NCI-H1417 treated with DMSO at 0.1 percent for 48 hours (cell line): Measurements from ENCODE around the gene RPRM.
A peak's percentile ranks its signal among the peaks of the same experiment; 100 is the strongest.
"Not testable (repeated sequence)": the region's sequence is repeated elsewhere in the genome, so short reads cannot be mapped to it uniquely, and the experiment has no call there.

ENCODE experiments used
- DNase-seq: peaks from one replicate; lab custom pipeline; 2025; lab: John Stamatoyannopoulos, UW

Gene RPRM

GRCh38 chr2:153478289-153479261, at the start of gene RPRM:
TSS of gene RPRM (minus strand) at chr2:153478762. CDS start at chr2:153478565, 197 bp downstream.
- DNase-seq: peak; percentile 50

GRCh38 chr2:153519257-153519875, 40.8 kb upstream of the RPRM start:
- no peak for DNase-seq

- no peak for DNase-seq
Measured at GRCh38 chr2:153512331-153512730, 33.8 kb upstream of the RPRM start.

GRCh38 chr2:153510996-153511395, 32.4 kb upstream of the RPRM start:
- no peak for DNase-seq

GRCh38 chr2:153509133-153509532, 30.6 kb upstream of the RPRM start:
- DNase-seq: no peak

- not testable (repeated sequence) for DNase-seq
Measured at GRCh38 chr2:153506499-153506898, 27.9 kb upstream of the RPRM start.

- DNase-seq: no peak
Measured at GRCh38 chr2:153499439-153499838, 20.9 kb upstream of the RPRM start.

- no peak for DNase-seq
Measured at GRCh38 chr2:153497938-153498629, 19.5 kb upstream of the RPRM start.

GRCh38 chr2:153495725-153496124, 17.2 kb upstream of the RPRM start:
- DNase-seq: no peak

GRCh38 chr2:153488072-153488471, 9.5 kb upstream of the RPRM start:
- no peak for DNase-seq

- DNase-seq: no peak
Measured at GRCh38 chr2:153487448-153487847, 8.9 kb upstream of the RPRM start.

GRCh38 chr2:153479573-153479972, 1.0 kb upstream of the RPRM start:
- no peak for DNase-seq

GRCh38 chr2:153477636-153478288, 800 bp downstream of the RPRM start:
- no peak for DNase-seq

- DNase-seq: peak; percentile 40
Measured at GRCh38 chr2:153476816-153477635, 1.5 kb downstream of the RPRM start.

GRCh38 chr2:153476491-153476815, 2.1 kb downstream of the RPRM start:
- DNase-seq: no peak

- DNase-seq: no peak
Measured at GRCh38 chr2:153474876-153475435, 3.6 kb downstream of the RPRM start.

- DNase-seq: no peak
Measured at GRCh38 chr2:153474407-153474806, 4.2 kb downstream of the RPRM start.

GRCh38 chr2:153470867-153471266, 7.7 kb downstream of the RPRM start:
- no peak for DNase-seq

- DNase-seq: no peak
Measured at GRCh38 chr2:153464395-153464794, 14.2 kb downstream of the RPRM start.

- no peak for DNase-seq
Measured at GRCh38 chr2:153462338-153462859, 16.2 kb downstream of the RPRM start.

- DNase-seq: no peak
Measured at GRCh38 chr2:153461453-153461852, 17.1 kb downstream of the RPRM start.
